ENCODE results near the gene ALDH2.
"Not testable (repeated sequence)": the region's sequence is repeated elsewhere in the genome, so short reads cannot be mapped to it uniquely, and the experiment has no call there.

ALDH2 gene

GRCh38 chr12:111766608-111767361 is at the start of gene ALDH2:
ALDH2 (plus strand) TSS chr12:111766933; CDS start chr12:111766983, 50 bp downstream.
- no peak for DNase-seq

- not testable (repeated sequence) for DNase-seq
These were observed 47.4 kb upstream of the ALDH2 start for GRCh38 chr12:111719316-111719715.

DNA sequence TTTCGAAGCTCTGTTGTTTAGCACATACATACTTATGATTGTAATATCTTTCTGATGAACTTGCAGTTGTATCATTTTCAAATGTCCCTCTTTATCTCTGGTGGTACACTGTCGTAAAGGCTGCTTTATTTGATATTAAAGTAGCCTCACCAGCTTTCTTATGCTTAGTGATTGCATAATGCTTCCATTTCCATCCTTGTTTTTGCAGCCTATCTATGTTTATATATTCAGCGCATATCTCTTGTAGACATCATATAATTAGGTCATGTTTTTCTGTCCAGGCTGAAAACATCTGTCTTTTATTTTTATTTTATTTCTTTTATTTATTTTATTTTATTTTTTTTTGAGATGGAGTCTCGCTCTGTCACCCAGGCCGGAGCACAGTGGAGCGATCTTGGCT is 46.3 kb upstream of the ALDH2 start:
- DNase-seq: no peak

GRCh38 chr12:111723646-111724360 is 42.9 kb upstream of the ALDH2 start:
- DNase-seq: not testable (repeated sequence)

DNA sequence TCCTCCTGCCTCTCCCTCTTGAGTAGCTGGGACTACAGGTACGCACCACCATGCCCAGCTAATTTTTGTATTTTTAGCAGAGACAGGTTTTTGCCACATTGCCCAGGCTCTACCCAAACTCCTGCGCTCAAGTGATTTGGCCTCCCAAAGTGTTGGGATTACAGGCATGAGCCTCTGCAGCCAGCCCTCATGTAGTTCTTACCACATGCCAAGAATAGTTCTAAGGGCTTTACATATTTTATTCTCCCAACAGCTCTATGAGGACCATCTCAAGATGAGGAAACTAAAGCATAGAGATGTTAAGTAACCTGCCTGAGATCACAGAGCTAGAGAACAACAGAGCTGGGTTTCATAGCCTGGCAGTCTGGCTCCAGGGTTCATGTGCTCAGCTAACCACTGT is 37.9 kb upstream of the ALDH2 start:
- no peak for DNase-seq

- no peak for DNase-seq
These were observed 36.3 kb upstream of the ALDH2 start for GRCh38 chr12:111730420-111730819.

DNA sequence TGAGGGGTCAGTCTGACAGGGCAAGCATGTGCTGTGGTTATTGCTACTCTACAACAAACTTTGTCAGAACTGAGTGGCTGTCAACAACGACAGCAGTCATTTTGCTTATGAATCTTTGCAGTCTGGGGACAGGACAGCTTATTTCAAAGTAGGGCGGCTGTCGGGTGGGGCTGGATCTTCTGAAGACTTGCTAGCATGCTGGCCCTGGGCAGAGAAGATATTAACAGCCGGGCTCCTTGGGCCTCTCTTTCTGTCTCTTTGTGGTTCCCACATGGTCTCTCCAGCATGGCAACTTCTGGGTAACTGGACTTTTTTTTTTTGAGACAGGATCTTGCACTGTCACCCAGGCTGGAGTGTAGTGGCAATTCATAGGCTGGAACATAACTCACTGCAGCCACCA is 33.9 kb upstream of the ALDH2 start:
- DNase-seq: no peak

DNA sequence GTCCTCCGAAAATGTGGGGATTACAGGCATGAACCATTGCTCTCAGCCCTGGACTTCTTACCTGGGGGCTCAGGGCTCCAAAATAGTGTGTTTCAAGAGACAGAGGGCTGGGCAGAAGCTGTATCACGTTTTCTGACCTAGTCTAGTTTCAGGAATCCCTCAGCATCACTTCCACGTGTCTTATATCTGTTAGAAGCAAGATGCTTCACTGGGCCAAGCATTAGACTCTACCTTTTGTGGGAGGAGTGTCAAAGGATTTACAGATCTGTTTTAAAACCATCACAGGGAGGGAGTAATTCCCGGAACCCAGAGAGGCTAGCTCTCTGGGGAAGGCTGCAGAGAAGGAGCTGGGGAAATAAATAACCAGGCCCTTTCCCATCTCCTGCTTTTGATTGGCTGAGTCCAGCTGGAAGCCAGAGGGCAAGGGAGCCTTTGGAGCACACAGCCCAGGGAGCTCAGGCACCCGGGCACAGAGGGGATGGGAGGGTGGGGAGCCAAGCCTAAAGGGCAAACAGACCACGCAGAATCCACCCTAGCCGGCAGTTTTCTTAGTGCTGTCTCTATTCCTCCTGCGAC is 33.3 kb upstream of the ALDH2 start:
- DNase-seq: no peak

DNA sequence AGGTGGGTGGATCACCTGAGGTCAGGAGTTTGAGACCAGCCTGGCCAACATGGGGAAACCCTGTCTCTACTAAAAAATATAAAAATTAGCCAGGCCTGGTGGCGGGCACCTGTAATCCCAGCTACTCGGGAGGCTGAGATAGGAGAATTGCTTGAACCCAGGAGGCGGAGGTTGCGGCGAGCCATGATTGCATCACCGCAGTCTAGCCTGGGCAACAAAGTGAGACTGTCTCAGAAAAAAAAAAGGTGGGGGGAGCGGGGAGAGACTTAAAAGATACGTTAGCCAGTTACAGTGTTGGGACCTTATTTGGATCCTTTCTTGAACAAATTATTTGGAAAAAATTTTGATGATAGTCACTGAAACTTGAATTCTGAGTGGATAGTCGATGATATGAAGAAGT is 27.2 kb upstream of the ALDH2 start:
- not testable (repeated sequence) for DNase-seq

- no peak for DNase-seq
These were observed 25.4 kb upstream of the ALDH2 start for GRCh38 chr12:111741235-111741812.

DNA sequence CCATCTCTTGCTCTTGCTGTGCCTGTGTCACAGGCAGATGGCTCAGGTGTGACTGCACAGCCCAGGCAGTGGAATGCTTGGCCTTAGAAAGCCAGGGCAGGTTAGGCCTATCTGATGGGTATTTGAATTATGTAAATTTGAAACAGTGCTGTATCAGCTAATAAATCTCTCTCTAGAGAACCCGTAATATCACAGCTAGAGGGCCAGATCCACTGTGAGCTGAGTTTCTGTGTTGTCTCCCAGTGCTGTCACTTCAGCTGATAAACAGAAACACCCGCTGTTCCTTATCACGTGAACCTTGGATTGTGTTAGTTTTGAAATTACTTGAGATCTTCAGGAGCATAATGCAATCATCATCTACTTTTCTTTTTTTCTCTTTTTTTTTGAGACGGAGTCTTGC is 21.5 kb upstream of the ALDH2 start:
- DNase-seq: no peak

DNA sequence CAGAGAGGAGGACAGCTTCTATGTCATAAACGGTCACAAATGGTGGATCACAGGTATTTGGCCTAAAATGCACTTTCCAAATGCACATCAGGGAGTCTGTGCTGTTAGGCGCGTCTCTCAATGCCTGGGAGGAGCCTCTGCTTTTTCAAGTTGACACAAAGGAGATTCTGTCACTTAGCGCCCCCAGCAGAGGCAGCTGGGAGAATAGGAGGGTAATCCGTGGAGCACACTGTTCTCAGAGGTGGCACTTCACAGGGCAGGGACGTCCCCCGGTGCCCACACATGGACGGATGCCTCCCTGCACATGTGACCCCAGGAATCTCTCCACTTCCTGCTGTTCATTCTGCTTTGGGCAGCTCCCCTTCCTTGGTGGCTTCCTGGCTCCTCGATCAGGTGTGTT is 19.4 kb upstream of the ALDH2 start:
- no peak for DNase-seq

DNA sequence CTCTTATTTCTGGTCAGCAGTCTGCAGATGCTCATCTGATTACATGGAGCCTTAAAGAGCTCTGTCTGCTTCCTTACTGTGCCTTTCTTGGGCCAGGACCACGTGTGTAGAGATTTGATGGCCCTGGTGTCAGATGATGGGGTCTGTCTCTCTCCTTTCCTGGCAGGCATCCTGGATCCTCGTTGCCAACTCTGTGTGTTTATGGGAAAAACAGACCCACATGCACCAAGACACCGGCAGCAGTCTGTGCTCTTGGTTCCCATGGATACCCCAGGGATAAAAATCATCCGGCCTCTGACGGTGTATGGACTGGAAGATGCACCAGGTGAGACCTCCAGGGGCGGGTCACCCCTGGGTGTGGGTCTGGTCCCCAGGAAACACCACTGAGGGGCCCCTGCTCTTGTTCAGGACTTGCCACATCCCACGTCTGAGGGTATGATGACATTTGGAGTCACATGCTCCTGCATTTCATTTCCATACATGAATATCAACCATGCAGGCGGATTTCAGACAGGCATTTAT is 18.5 kb upstream of the ALDH2 start:
- no peak for DNase-seq

DNA sequence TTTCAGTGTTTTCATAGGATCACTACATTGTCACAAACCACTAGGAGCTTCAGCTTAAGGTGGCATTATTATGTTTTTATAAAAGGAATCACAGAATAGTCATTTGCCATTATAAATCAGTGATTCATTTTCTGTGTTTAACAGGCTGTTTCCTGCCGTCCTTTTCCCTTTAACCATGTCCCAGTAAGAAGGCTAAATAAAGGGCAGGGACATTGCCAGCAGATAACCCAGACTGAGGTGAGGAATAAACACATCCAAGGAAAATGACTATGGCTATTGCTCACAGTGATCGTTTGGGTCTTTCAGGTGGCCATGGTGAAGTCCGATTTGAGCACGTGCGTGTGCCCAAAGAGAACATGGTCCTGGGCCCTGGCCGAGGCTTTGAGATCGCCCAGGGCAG is 17.9 kb upstream of the ALDH2 start:
- DNase-seq: no peak

DNA sequence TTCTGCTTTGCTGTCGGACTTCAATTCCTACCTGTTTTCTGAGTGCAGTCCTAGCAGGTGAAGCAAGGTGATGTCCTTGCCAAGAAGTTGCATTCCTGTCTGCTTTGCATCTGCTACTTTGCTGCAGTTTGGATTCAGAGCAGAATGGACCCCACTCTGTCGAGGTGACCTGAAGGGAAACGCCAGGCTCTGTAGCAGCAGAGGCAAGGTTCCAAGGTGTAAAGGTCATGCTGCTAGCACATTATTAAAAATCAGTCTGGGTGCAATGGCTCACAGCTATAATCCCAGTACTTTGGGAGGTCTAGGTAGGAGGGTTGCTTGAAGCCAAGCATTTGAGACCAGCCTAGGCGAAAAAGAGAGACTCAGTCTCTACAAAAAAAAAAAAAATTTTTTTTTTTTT is 17.3 kb upstream of the ALDH2 start:
- no peak for DNase-seq

- no peak for DNase-seq
These were observed 13.4 kb upstream of the ALDH2 start for GRCh38 chr12:111753144-111753881.

DNA sequence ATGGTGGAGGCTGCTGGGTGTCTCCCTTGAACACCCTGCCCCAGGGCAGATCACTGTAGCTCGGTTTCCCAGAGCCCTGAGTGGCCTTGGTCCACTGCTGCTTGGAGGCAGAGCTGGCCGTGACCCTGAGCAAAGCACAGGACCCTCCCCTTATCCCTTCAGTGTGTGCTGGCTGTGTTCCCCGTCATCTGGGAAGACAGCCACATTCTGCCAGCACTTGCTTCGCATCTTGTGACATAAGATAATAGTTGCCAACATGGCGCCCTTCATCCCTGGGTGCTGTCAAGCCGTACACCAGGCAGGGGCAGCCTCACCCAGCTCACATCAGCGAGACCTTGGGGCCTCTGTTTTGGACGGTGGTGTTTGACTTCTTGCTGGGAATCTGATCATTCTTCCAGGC is 12.1 kb upstream of the ALDH2 start:
- DNase-seq: no peak

DNA sequence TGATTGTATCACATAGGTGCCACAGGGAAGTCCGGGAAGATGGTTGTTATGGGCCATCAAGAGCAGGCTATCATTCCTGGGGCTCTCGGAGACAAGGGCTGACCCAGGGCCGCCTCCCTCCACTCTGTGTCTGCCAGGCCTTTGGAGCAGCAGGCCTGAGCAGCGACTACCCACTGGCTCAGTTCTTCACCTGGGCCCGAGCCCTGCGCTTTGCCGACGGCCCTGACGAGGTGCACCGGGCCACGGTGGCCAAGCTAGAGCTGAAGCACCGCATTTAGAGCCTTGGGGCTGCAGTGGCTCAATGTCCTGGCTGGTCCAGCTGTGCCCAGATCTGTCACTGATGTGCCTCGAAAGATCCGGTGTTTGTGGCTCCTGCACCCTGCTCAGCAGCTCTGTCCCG is 10.5 kb upstream of the ALDH2 start:
- no peak for DNase-seq

DNA sequence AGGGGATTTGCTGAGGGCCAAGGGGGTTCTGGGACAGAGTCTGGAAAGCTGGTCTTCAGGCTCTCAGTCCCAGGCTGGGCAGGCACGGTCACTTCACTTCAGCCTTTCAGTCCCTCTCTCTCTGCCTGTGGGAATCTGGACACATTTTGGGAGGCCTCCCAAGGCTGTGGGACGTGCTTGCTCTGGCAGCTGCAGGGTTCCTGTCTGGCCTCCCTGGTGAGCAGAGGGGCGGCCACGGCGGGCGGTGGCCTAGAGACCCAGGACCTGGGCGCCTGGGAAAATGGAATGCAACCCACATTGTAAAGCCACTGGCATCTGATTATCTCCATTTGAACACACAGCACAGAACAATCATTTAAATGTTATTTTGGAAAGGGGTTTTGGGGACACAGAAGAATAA is 10.1 kb upstream of the ALDH2 start:
- DNase-seq: no peak

DNA sequence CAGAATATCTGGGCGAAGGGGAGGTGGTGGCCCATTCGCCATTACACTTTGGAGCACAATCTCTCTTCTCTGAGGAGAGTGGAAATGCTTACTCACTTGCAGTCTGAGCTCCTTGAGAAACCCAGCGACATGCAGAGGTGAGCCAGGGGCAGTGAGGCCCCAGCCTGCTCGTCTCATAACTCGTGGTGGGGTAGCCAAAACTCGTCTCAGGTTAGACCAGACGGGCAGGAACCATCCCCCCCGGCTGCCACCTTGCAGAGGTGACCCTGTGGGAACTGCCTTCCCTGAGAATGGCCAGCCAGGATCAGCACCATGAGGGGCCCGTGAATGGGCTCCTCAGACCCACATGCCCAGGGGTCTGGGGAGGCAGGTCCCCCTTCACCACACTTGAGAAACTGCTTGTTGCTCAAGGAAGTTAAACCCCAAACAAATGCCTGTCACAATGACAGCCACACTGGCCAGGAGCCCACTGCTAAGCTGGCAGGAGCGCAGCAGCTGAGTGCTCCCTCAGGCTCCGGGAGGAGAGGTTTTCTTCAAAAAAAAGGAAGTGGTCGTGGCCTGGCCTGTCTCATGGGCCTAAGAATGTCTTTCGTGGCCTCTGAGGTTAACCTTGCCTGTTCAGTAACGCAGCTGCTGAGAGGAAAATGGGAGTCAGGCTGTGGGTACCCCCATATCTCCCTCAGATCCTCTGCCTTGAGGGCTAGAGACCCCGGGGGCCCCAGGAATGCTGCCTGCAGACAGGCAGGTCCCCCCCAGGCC is 9.2 kb upstream of the ALDH2 start:
- peak; percentile 88 for DNase-seq

GRCh38 chr12:111758120-111758561 is 8.6 kb upstream of the ALDH2 start:
- peak; percentile 31 for DNase-seq

DNA sequence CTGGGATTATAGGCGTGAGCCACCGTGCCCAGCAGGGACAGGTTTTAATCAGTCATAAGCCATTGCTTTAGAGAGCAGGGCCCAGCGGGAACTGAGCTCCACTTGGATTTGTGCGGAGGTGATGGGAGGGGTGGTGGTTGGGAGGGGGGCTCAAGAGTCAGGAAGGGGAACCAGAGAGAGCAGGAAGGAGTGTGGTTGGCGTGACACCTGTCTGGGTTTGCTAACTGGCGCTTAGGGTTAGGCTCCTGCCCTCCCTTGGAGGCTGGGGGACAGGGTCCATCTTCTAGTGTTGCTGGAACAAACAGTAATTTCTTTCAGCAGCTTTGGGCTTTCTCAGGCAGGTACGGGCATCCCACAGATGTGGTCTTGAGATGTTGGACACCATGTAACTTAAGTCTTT is 7.5 kb upstream of the ALDH2 start:
- DNase-seq: no peak
